CD4-positive, alpha-beta T cell (primary cell): ENCODE data around the gene PTPN5. TPM values are rescaled to one million over a fixed set of nuclear protein-coding genes. Genes with fewer than 3 reads are reported as not detected.
A peak's percentile ranks its signal among the peaks of the same experiment; 100 is the strongest.

Source experiments
- ATAC-seq: fragments of 200-7000 bp; cut with Tn5 transposase; one replicate; pipeline ENCODE4 v1.10.0; 2022; ENCODE audit warnings: mild to moderate bottlenecking; ENCODE audit not compliant: poor library complexity
- CTCF ChIA-PET: fragments of 350-600 bp; sonication (Branson Sonifier 250); formaldehyde crosslinking; loops from one replicate; lab custom pipeline; 2021; ENCODE audit warnings: antibody characterized with exemption, inconsistent platforms; lab: Charles Lee
- POLR2A ChIA-PET: fragments of 350-600 bp; sonication (Branson Sonifier 250); formaldehyde crosslinking; loops from one replicate; lab custom pipeline; 2021; ENCODE audit warnings: antibody characterized with exemption, inconsistent platforms; lab: Charles Lee
- DNase-seq, 14 experiments: peaks; one replicate each; pipeline ENCODE4 v3.0.0-alpha.2; 2013 to 2020; ENCODE audit warnings: mixed read lengths in 2 of 14
- H3K27ac ChIP-seq, 2 donors: one replicate each; pipeline versions ENCODE4 v1.5.1 to v1.7.0; 2013; ENCODE audit warnings: low read length in 2 of 2, low read depth in 1 of 2, mild to moderate bottlenecking in 1 of 2
- H3K27me3 ChIP-seq, 2 experiments: 1 replicate in 1 of 2; 2 replicates in 1 of 2; pipeline versions ENCODE4 v1.6.1 to v1.7.0; 2013; ENCODE audit warnings: low read length in 2 of 2, control low read depth in 1 of 2, mild to moderate bottlenecking in 1 of 2, moderate library complexity in 1 of 2; ENCODE audit not compliant: insufficient read depth in 2 of 2, control insufficient read depth in 1 of 2
- H3K36me3 ChIP-seq: one replicate; pipeline ENCODE4 v1.6.1; 2013; ENCODE audit warnings: low read length, control low read depth; ENCODE audit not compliant: insufficient read depth
- H3K4me1 ChIP-seq: one replicate; pipeline ENCODE4 v1.6.1; 2013; ENCODE audit warnings: low read length, control low read depth; ENCODE audit not compliant: insufficient read depth
- H3K4me3 ChIP-seq: one replicate; pipeline ENCODE4 v1.5.1; 2013; ENCODE audit warnings: mild to moderate bottlenecking, low read length, moderate library complexity
- H3K9me3 ChIP-seq, 2 experiments: 1 replicate in 1 of 2; 2 replicates in 1 of 2; pipeline versions ENCODE4 v1.6.1 to v1.7.0; 2013; ENCODE audit warnings: low read length in 2 of 2, mild to moderate bottlenecking in 2 of 2, control low read depth in 1 of 2, moderate library complexity in 1 of 2; ENCODE audit not compliant: control insufficient read depth in 1 of 2, insufficient read depth in 1 of 2
- H3K27ac Mint-ChIP-seq: one replicate; pipeline ENCODE4 v1.8.0; 2020; ENCODE audit warnings: mixed read lengths
- H3K27me3 Mint-ChIP-seq: one replicate; pipeline ENCODE4 v1.8.0; 2021; ENCODE audit warnings: mixed read lengths
- H3K36me3 Mint-ChIP-seq: one replicate; pipeline ENCODE4 v1.8.0; 2021; ENCODE audit warnings: low read depth, mixed read lengths
- H3K4me1 Mint-ChIP-seq: one replicate; pipeline ENCODE4 v1.8.0; 2021; ENCODE audit warnings: low read depth, mixed read lengths
- H3K4me3 Mint-ChIP-seq: one replicate; pipeline ENCODE4 v1.8.0; 2020; ENCODE audit warnings: mild to moderate bottlenecking, mixed read lengths
- H3K9me3 Mint-ChIP-seq: one replicate; pipeline ENCODE4 v1.8.0; 2020; ENCODE audit warnings: mixed read lengths
- intact Hi-C, 2 experiments: fragments of 100-400 bp; cut with DNase I in 1 of 2; cut with micrococcal nuclease in 1 of 2; formaldehyde crosslinking; loops; one replicate each; pipeline versions ENCODE4 v1.15.1 to v1.9.0; 2023 to 2025; cut with DNase I, micrococcal nuclease
- total RNA-seq, 174 experiments: library from RNA in 2 of 174; stranded (reverse) in 2 of 174; gene quantifications; one replicate each; pipeline ENCODE4 v1.2.3 and lab custom pipeline; 2021 to 2026
- TF ChIP-seq, protein P1 (sequence below): fragments of 200-600 bp; IDR thresholded peaks from one replicate; pipeline ENCODE4 v1.8.0; 2022; ENCODE audit warnings: antibody characterized with exemption, mild to moderate bottlenecking

Gene PTPN5
- total RNA-seq, 2 experiments from 2014 or later, result not detected

DNA sequence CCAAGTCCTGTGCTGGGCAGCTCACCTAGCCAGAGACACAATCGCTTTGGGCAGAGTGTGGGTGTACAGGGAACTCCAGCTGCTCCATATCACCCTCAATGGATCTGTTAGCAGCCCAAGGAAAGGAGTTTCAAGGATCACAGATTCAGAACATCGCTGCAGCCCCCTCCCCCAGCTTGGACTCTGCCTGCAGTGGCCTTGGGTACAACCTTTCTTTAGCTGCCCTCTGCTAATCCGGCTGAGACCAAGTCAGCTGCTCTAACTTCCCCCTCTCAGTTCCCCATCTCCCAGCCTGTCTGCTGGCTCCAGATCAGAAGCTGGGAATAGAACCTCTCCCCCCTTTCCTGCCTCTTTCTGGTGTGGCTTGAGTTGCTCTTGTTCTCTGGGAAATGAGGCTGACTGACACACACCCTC is 91.7 kb downstream of the PTPN5 start:
- peaks cover 16% of the 10 kb centered on the region for H3K4me1 Mint-ChIP-seq
- H3K4me3 Mint-ChIP-seq, result peak overlapping the region; percentile 87
- intact Hi-C loops, result loop anchor here (2.0 to 10.0 kb wide), 6 partner anchors 63 to 685 kb away; partner anchors contain the start of genes GTF2H1 (in 1 of the 2), HPS5 (in 1 of the 2), SERGEF (in 1 of the 2) and SPTY2D1 (in 1 of the 2)
- Histone ChIP-seq H3K27ac (no peak overlapping the region), H3K4me3 (no peak overlapping the region), H3K27me3 (peaks cover 0 to 3% of the 10 kb centered on the region in 2 experiments), H3K4me1 (peaks cover 29% of the 10 kb centered on the region), H3K9me3 (no peaks in the 10 kb centered on the region), H3K36me3 (no peaks in the 10 kb centered on the region)
- peak overlapping the region; percentile 70 for H3K27ac Mint-ChIP-seq
- no peaks in the 10 kb centered on the region for H3K9me3 Mint-ChIP-seq
- TF ChIP-seq, protein P1, sequence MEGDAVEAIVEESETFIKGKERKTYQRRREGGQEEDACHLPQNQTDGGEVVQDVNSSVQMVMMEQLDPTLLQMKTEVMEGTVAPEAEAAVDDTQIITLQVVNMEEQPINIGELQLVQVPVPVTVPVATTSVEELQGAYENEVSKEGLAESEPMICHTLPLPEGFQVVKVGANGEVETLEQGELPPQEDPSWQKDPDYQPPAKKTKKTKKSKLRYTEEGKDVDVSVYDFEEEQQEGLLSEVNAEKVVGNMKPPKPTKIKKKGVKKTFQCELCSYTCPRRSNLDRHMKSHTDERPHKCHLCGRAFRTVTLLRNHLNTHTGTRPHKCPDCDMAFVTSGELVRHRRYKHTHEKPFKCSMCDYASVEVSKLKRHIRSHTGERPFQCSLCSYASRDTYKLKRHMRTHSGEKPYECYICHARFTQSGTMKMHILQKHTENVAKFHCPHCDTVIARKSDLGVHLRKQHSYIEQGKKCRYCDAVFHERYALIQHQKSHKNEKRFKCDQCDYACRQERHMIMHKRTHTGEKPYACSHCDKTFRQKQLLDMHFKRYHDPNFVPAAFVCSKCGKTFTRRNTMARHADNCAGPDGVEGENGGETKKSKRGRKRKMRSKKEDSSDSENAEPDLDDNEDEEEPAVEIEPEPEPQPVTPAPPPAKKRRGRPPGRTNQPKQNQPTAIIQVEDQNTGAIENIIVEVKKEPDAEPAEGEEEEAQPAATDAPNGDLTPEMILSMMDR, result no peak
- H3K36me3 Mint-ChIP-seq, result peaks cover 6% of the 10 kb centered on the region
- ATAC-seq (no peak), DNase-seq (peak in 1 of 14 experiments; percentile 20)
- POLR2A ChIA-PET, result no interaction called here
- CTCF ChIA-PET, result no interaction called here
- H3K27me3 Mint-ChIP-seq, result no peaks in the 10 kb centered on the region

GRCh38 chr11:18699269-18699596 is 92.4 kb downstream of the PTPN5 start:
- no peaks in the 10 kb centered on the region for H3K27me3 ChIP-seq
- CTCF ChIA-PET, result no interaction called here
- peak overlapping the region; percentile 60 for H3K4me3 ChIP-seq
- no peaks in the 10 kb centered on the region for H3K27me3 Mint-ChIP-seq
- peaks cover 14% of the 10 kb centered on the region for H3K4me1 Mint-ChIP-seq
- ATAC-seq, result no peak
- intact Hi-C loops, result loop anchor here (2.0 to 5.0 kb wide), 3 partner anchors 64 to 418 kb away; partner anchors contain the start of genes GTF2H1 (in 1 of the 2), HPS5 (in 1 of the 2), SPTY2D1 (in 1 of the 2) and ZDHHC13 (in 1 of the 2)
- H3K36me3 ChIP-seq, result no peaks in the 10 kb centered on the region
- H3K4me3 Mint-ChIP-seq, result peak overlapping the region; percentile 87
- no peak overlapping the region for H3K27ac ChIP-seq
- no peaks in the 10 kb centered on the region for H3K9me3 Mint-ChIP-seq
- H3K9me3 ChIP-seq, result no peaks in the 10 kb centered on the region
- peaks cover 6% of the 10 kb centered on the region for H3K36me3 Mint-ChIP-seq
- TF ChIP-seq, protein P1, result no peak
- peaks cover 26% of the 10 kb centered on the region for H3K4me1 ChIP-seq
- peak overlapping the region; percentile 70 for H3K27ac Mint-ChIP-seq
- DNase-seq, result no peak
- POLR2A ChIA-PET, result interaction anchor here (0.6 to 1.9 kb wide), 5 partner anchors 22 to 1731 kb away, joined by 3 to 18 read pairs (median 8); partner anchors contain the start of genes SPTY2D1 and TSG101

GRCh38 chr11:18698341-18699268 is 93.0 kb downstream of the PTPN5 start, which contains the start of gene TMEM86A:
Gene TMEM86A (plus strand): TSS chr11:18698779. CDS start chr11:18698887, 108 bp downstream.
- Histone ChIP-seq H3K4me3 (peak within 1 kb of the TSS; percentile 60), H3K4me1 (peaks cover 26% of the 10 kb centered on the region), H3K27ac (peak within 1 kb of the TSS; percentile 47 to 54), H3K27me3 (no peaks in the 10 kb centered on the region), H3K9me3 (no peaks in the 10 kb centered on the region), H3K36me3 (no peaks in the 10 kb centered on the region)
- Mint-ChIP-seq H3K36me3 (peaks cover 6% of the 10 kb centered on the region), H3K9me3 (no peaks in the 10 kb centered on the region), H3K27ac (peak within 1 kb of the TSS; percentile 70), H3K4me3 (peak within 1 kb of the TSS; percentile 89), H3K27me3 (no peaks in the 10 kb centered on the region), H3K4me1 (peaks cover 14% of the 10 kb centered on the region)
- intact Hi-C loops, result loop anchor here (2.0 to 5.0 kb wide), 3 partner anchors 64 to 419 kb away; partner anchors contain the start of genes GTF2H1 (in 1 of the 2), HPS5 (in 1 of the 2), SPTY2D1 (in 1 of the 2) and ZDHHC13 (in 1 of the 2)
- peak; percentile 78 to 96 (median 88) for DNase-seq
- TF ChIP-seq, protein P1, result no peak
- POLR2A ChIA-PET, result interaction anchor here (0.6 to 1.9 kb wide), 8 partner anchors 9 to 1730 kb away, joined by 3 to 18 read pairs (median 8); partner anchors contain the start of genes SPTY2D1 and TSG101
- CTCF ChIA-PET, result interaction anchor here (1.3 to 1.6 kb wide), 3 partner anchors 23 to 159 kb away, joined by 3 to 6 read pairs (median 4); no protein-coding TSS in a partner anchor
- ATAC-seq, result peak; percentile 92
